H9 (cell line): Measurements from ENCODE around the gene SPHK2. TPM values are rescaled to one million over a fixed set of nuclear protein-coding genes. Genes with fewer than 3 reads are reported as not detected.

Experiments
- DNase-seq: peaks from one replicate; pipeline ENCODE4 v3.0.0-alpha.2; 2017
- H2AFZ ChIP-seq: one replicate; pipeline ENCODE4 v1.6.1; 2013; ENCODE audit warnings: mild to moderate bottlenecking, low read length, control low read depth, moderate library complexity
- H2AK5ac ChIP-seq: 2 replicates; pipeline ENCODE4 v1.6.1; 2013; ENCODE audit warnings: low read length, control low read depth, mixed read lengths; ENCODE audit not compliant: insufficient read length
- H2BK120ac ChIP-seq: one replicate; pipeline ENCODE4 v1.6.1; 2013; ENCODE audit warnings: low read depth, mild to moderate bottlenecking, low read length, control low read depth, inconsistent platforms; ENCODE audit not compliant: poor library complexity, severe bottlenecking
- H2BK12ac ChIP-seq: 2 replicates; pipeline ENCODE4 v1.6.1; 2013; ENCODE audit warnings: low read length, control low read depth, mixed read lengths, low read depth; ENCODE audit not compliant: insufficient read length
- H2BK15ac ChIP-seq: 2 replicates; pipeline ENCODE4 v1.6.1; 2013; ENCODE audit warnings: low read depth, low read length, control low read depth
- H2BK20ac ChIP-seq: one replicate; pipeline ENCODE4 v1.6.1; 2013; ENCODE audit warnings: low read depth, mild to moderate bottlenecking, low read length, control low read depth, inconsistent platforms; ENCODE audit not compliant: poor library complexity, severe bottlenecking
- H2BK5ac ChIP-seq: 2 replicates; pipeline ENCODE4 v1.6.1; 2013; ENCODE audit warnings: low read length, control low read depth, mixed read lengths; ENCODE audit not compliant: insufficient read length
- H3K14ac ChIP-seq: 2 replicates; pipeline ENCODE4 v1.6.1; 2013; ENCODE audit warnings: low read length, control low read depth; ENCODE audit not compliant: insufficient read depth
- H3K18ac ChIP-seq: 2 replicates; pipeline ENCODE4 v1.6.1; 2013; ENCODE audit warnings: low read depth, mild to moderate bottlenecking, mixed read lengths, low read length, control low read depth; ENCODE audit not compliant: insufficient read length
- H3K23ac ChIP-seq: 2 replicates; pipeline ENCODE4 v1.6.1; 2013; ENCODE audit warnings: low read length, control low read depth, mixed read lengths, low read depth; ENCODE audit not compliant: insufficient read length
- H3K23me2 ChIP-seq: 2 replicates; pipeline ENCODE4 v1.6.1; 2013; ENCODE audit warnings: low read depth, mild to moderate bottlenecking, mixed read lengths, low read length, control low read depth; ENCODE audit not compliant: insufficient read length, poor library complexity, severe bottlenecking
- H3K27ac ChIP-seq: 2 replicates; pipeline ENCODE4 v1.5.1; 2013; ENCODE audit warnings: low read length, control low read depth, mixed read lengths, low read depth; ENCODE audit not compliant: insufficient read length
- H3K27me3 ChIP-seq: 2 replicates; pipeline ENCODE4 v1.6.1; 2013; ENCODE audit warnings: low read length, control low read depth, inconsistent platforms; ENCODE audit not compliant: insufficient read depth
- H3K4ac ChIP-seq: 2 replicates; pipeline ENCODE4 v1.6.1; 2013; ENCODE audit warnings: low read depth, mild to moderate bottlenecking, control low read depth, inconsistent platforms, low read length, moderate library complexity
- H3K4me1 ChIP-seq: 2 replicates; pipeline ENCODE4 v1.6.1; 2013; ENCODE audit warnings: low read length, control low read depth, inconsistent platforms; ENCODE audit not compliant: insufficient read depth
- H3K4me2 ChIP-seq: 2 replicates; pipeline ENCODE4 v1.6.1; 2013; ENCODE audit warnings: low read length, control low read depth, mixed read lengths; ENCODE audit not compliant: insufficient read length, insufficient read depth
- H3K56ac ChIP-seq: 2 replicates; pipeline ENCODE4 v1.6.1; 2013; ENCODE audit warnings: low read depth, mild to moderate bottlenecking, mixed read lengths, low read length, control low read depth; ENCODE audit not compliant: insufficient read length
- H3K79me1 ChIP-seq: 2 replicates; pipeline ENCODE4 v1.6.1; 2013; ENCODE audit warnings: low read depth, mild to moderate bottlenecking, moderate library complexity, low read length, control low read depth, inconsistent platforms; ENCODE audit not compliant: insufficient read depth, poor library complexity, severe bottlenecking
- H3K79me2 ChIP-seq: 2 replicates; pipeline ENCODE4 v1.6.1; 2013; ENCODE audit warnings: low read length, control low read depth, inconsistent platforms; ENCODE audit not compliant: insufficient read depth
- H3K9ac ChIP-seq: 2 replicates; pipeline ENCODE4 v1.6.1; 2013; ENCODE audit warnings: low read length, control low read depth, mixed read lengths; ENCODE audit not compliant: insufficient read length; ENCODE audit errors: extremely low read depth
- H3K9me3 ChIP-seq: one replicate; pipeline ENCODE4 v1.6.1; 2013; ENCODE audit warnings: low read depth, low read length, inconsistent platforms; ENCODE audit not compliant: control insufficient read depth
- H3T11ph ChIP-seq: one replicate; pipeline ENCODE4 v1.6.1; 2013; ENCODE audit warnings: mild to moderate bottlenecking, low read length, control low read depth, inconsistent platforms
- H4K20me1 ChIP-seq: one replicate; pipeline ENCODE4 v1.6.1; 2013; ENCODE audit not compliant: control insufficient read depth, insufficient read length, insufficient read depth
- H4K5ac ChIP-seq: 2 replicates; pipeline ENCODE4 v1.6.1; 2013; ENCODE audit warnings: low read depth, mild to moderate bottlenecking, mixed read lengths, low read length, control low read depth; ENCODE audit not compliant: insufficient read length
- H4K8ac ChIP-seq: replicated peaks from 2 replicates; pipeline ENCODE4 v1.6.1; 2013; ENCODE audit warnings: low read length, control low read depth, mixed read lengths, low read depth; ENCODE audit not compliant: insufficient read length
- H4K91ac ChIP-seq: 2 replicates; pipeline ENCODE4 v1.6.1; 2013; ENCODE audit warnings: low read depth, mild to moderate bottlenecking, moderate library complexity, mixed read lengths, low read length, control low read depth; ENCODE audit not compliant: insufficient read length
- H3K27ac Mint-ChIP-seq, 3 experiments: 2 replicates in 2 of 3; 3 replicates in 1 of 3; pipeline ENCODE4 v1.8.0; 2020 to 2021; ENCODE audit warnings: mixed read lengths in 3 of 3, mild to moderate bottlenecking in 1 of 3, moderate library complexity in 1 of 3
- H3K27me3 Mint-ChIP-seq: 2 replicates; pipeline ENCODE4 v1.8.0; 2021; ENCODE audit warnings: low read depth, mild to moderate bottlenecking, moderate library complexity, mixed read lengths
- H3K36me3 Mint-ChIP-seq, 3 experiments: 2 replicates in 2 of 3; 3 replicates in 1 of 3; pipeline ENCODE4 v1.8.0; 2020 to 2021; ENCODE audit warnings: low read depth in 3 of 3, mixed read lengths in 3 of 3; ENCODE audit not compliant: insufficient read depth in 1 of 3
- H3K4me1 Mint-ChIP-seq, 2 experiments: 2 replicates each; pipeline ENCODE4 v1.8.0; 2020; ENCODE audit warnings: mixed read lengths in 2 of 2
- H3K4me3 Mint-ChIP-seq, 2 experiments: 2 replicates in 1 of 2; 3 replicates in 1 of 2; pipeline ENCODE4 v1.8.0; 2020 to 2021; ENCODE audit warnings: mild to moderate bottlenecking in 2 of 2, mixed read lengths in 2 of 2, moderate library complexity in 1 of 2
- H3K9me3 Mint-ChIP-seq, 2 experiments: 2 replicates in 1 of 2; 3 replicates in 1 of 2; pipeline ENCODE4 v1.8.0; 2020; ENCODE audit warnings: mild to moderate bottlenecking in 2 of 2, mixed read lengths in 2 of 2, moderate library complexity in 1 of 2
- WGBS: extraction: QIAGEN DNeasy Blood & Tissue Kit; methylation state at CpG from one replicate; pipeline ENCODE4 v1.1.7; 2013; ENCODE audit warnings: missing lambda C conversion rate, low lambda C conversion rate, mixed read lengths; ENCODE audit not compliant: insufficient read length; ENCODE audit errors: extremely low coverage; 5-methylcytosine and 5-hydroxymethylcytosine counted together
- total RNA-seq: library from RNA; stranded (reverse); gene quantifications from 2 replicates; pipeline ENCODE4 v1.2.1, GENCODE V29; 2021
- TF ChIP-seq, protein P1 (sequence below): fragments of 200-600 bp; sonication (generic); conservative IDR thresholded peaks from 3 replicates; pipeline ENCODE4 v1.8.0; 2021; ENCODE audit warnings: antibody characterized with exemption, mild to moderate bottlenecking

SPHK2 gene
- total RNA-seq, 1 experiment from 2014 or later = 57.2 TPM

DNA sequence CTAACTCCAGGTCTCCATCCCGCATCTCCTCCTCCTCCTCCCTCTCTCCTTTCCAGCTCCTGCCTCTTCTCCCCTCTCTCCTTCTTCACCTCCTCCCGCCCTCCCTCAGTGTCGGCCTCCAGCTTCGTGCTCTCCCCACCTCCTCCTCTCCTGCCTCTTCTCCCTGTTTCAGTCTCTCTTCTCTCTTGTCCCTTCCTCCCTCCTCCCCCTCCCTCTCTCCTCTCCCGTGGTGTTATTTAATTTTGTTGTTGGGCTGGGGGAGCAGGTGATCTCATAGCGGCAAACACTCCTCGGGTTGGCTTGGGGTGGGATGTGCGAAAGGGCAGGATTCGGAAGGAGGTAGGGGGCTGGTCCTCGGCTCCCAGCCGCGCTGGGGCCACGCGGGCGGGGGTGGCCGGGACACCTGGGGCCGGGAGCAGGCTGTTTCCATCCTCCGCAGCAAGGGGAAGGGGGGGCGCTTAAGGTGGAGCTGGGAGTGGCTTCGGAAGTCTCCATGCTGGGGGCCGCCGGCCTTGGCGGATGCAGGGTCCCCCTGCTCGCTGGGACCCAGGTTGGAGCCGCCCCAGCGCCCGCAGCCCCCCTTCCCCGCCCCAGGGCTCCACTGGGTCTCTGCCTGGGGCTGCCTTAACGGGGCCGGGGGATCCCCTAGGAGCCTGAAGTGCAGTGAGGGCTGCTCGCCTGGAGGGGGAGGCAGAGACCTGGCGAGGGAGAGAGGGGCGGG, 26.9 kb downstream of the SPHK2 start, which contains the start of gene CA11:
Gene CA11 (minus strand): TSS at position 187 of the 721 bp plus-strand sequence. CDS start 555 bp downstream, outside the sequence.
- no peak within 1 kb of the TSS for H3T11ph ChIP-seq
- peak within 1 kb of the TSS; percentile 12 for H3K18ac ChIP-seq
- H3K14ac ChIP-seq = 0 out of 2 replicates have a peak within 1 kb of the TSS, but pooled peaks have one; percentile 16
- no peak within 1 kb of the TSS for H2BK5ac ChIP-seq
- no peak within 1 kb of the TSS for H2BK120ac ChIP-seq
- no peaks in the 10 kb centered on the region for H3K9me3 ChIP-seq
- no peaks in the 10 kb centered on the region for H3K4me1 ChIP-seq
- H3K23me2 ChIP-seq = peaks cover 16% of the 10 kb centered on the region
- no peak within 1 kb of the TSS for H2BK20ac ChIP-seq
- H3K4me2 ChIP-seq = peak within 1 kb of the TSS; percentile 69
- DNase-seq = peak; percentile 82
- H4K5ac ChIP-seq = no peak within 1 kb of the TSS
- no peaks in the 10 kb centered on the region for H4K20me1 ChIP-seq
- H3K23ac ChIP-seq = no peak within 1 kb of the TSS
- Mint-ChIP-seq H3K9me3 (peaks cover 0 to 3% of the 10 kb centered on the region in 2 experiments; a peak in 2 of 5 replicates), H3K4me3 (peak within 1 kb of the TSS; percentile 84 to 93), H3K27ac (peak within 1 kb of the TSS; percentile 88 to 98 (median 98)), H3K36me3 (peaks cover 5 to 22% (median 19%) of the 10 kb centered on the region in 3 experiments), H3K27me3 (peaks cover 2% of the 10 kb centered on the region), H3K4me1 (peaks cover 16 to 17% of the 10 kb centered on the region in 2 experiments)
- H3K79me1 ChIP-seq = no peaks in the 10 kb centered on the region
- H3K9ac ChIP-seq = peak within 1 kb of the TSS; percentile 1
- no peak within 1 kb of the TSS for H3K27ac ChIP-seq
- no peaks in the 10 kb centered on the region for H3K27me3 ChIP-seq
- no peak within 1 kb of the TSS for H2BK12ac ChIP-seq
- TF ChIP-seq, protein P1, sequence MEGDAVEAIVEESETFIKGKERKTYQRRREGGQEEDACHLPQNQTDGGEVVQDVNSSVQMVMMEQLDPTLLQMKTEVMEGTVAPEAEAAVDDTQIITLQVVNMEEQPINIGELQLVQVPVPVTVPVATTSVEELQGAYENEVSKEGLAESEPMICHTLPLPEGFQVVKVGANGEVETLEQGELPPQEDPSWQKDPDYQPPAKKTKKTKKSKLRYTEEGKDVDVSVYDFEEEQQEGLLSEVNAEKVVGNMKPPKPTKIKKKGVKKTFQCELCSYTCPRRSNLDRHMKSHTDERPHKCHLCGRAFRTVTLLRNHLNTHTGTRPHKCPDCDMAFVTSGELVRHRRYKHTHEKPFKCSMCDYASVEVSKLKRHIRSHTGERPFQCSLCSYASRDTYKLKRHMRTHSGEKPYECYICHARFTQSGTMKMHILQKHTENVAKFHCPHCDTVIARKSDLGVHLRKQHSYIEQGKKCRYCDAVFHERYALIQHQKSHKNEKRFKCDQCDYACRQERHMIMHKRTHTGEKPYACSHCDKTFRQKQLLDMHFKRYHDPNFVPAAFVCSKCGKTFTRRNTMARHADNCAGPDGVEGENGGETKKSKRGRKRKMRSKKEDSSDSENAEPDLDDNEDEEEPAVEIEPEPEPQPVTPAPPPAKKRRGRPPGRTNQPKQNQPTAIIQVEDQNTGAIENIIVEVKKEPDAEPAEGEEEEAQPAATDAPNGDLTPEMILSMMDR = peak; percentile 92
- no peak within 1 kb of the TSS for H4K8ac ChIP-seq
- H3K56ac ChIP-seq = no peak within 1 kb of the TSS
- H2AK5ac ChIP-seq = no peak within 1 kb of the TSS
- H3K79me2 ChIP-seq = no peaks in the 10 kb centered on the region
- H2AFZ ChIP-seq = no peak within 1 kb of the TSS
- no peak within 1 kb of the TSS for H4K91ac ChIP-seq
- H2BK15ac ChIP-seq = no peak within 1 kb of the TSS
- WGBS = no CpG with 5 or more reads among the region's 33 CpGs
- H3K4ac ChIP-seq = no peak within 1 kb of the TSS
